Adipocyte (in vitro differentiated cells): ENCODE data around the gene ANK3.
A peak's percentile ranks its signal among the peaks of the same experiment; 100 is the strongest.

ENCODE experiments used
- DNase-seq: peaks from one replicate; pipeline ENCODE4 v3.0.0-alpha.2; 2015; ENCODE audit warnings: low read depth
- H3K27me3 ChIP-seq: replicated peaks from 2 replicates; pipeline ENCODE4 v1.7.0; 2013; ENCODE audit warnings: mild to moderate bottlenecking, low read length, moderate library complexity; ENCODE audit not compliant: control insufficient read depth, insufficient read depth
- H3K36me3 ChIP-seq: 2 replicates; pipeline ENCODE4 v1.7.0; 2013; ENCODE audit warnings: low read length, mild to moderate bottlenecking, moderate library complexity; ENCODE audit not compliant: control insufficient read depth, insufficient read depth, severe bottlenecking
- H3K4me1 ChIP-seq: 2 replicates; pipeline ENCODE4 v1.7.0; 2013; ENCODE audit warnings: mild to moderate bottlenecking, low read length, moderate library complexity; ENCODE audit not compliant: control insufficient read depth, insufficient read depth
- H3K4me3 ChIP-seq: 2 replicates; pipeline ENCODE4 v1.7.0; 2013; ENCODE audit warnings: mild to moderate bottlenecking, low read length, moderate library complexity
- H3K9ac ChIP-seq: 2 replicates; pipeline ENCODE4 v1.7.0; 2013; ENCODE audit warnings: mild to moderate bottlenecking, low read length, moderate library complexity
- H3K9me3 ChIP-seq: 2 replicates; pipeline ENCODE4 v1.7.0; 2013; ENCODE audit warnings: mild to moderate bottlenecking, low read length, moderate library complexity; ENCODE audit not compliant: control insufficient read depth

ANK3 gene

DNA sequence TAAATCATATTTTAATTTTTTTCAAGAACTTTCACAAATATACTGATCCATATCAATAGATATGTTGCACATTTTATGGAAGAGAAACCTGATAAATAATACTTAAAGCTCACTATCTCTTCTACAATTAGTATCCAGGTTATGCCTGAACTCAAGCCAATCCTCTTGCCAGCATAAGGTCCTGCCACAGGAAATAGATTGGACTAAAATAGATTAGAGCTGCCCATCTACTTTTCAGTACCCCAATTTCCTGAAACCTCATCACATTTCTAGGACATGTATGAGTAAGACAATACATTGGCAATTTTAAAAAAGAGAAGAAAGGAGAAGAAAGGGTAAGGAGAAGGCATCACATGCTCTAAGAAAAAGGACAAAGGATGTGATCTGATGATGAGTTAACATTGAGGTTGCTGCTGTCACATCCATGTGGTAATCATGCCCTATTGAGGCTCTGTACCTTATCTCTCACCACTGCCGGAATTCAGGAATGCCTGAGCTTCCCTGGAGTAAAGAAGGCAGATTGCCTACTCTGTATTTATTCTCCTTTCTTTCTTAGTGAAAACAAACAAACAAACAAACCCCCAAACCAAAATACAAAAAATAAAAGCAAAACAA, 199.7 kb downstream of the ANK3 start:
- Histone ChIP-seq H3K9ac (no peak overlapping the region), H3K27me3 (no peaks in the 10 kb centered on the region), H3K4me3 (no peak overlapping the region), H3K4me1 (peaks cover 19% of the 10 kb centered on the region), H3K36me3 (no peaks in the 10 kb centered on the region), H3K9me3 (peaks cover 7% of the 10 kb centered on the region)
- no peak for DNase-seq

DNA sequence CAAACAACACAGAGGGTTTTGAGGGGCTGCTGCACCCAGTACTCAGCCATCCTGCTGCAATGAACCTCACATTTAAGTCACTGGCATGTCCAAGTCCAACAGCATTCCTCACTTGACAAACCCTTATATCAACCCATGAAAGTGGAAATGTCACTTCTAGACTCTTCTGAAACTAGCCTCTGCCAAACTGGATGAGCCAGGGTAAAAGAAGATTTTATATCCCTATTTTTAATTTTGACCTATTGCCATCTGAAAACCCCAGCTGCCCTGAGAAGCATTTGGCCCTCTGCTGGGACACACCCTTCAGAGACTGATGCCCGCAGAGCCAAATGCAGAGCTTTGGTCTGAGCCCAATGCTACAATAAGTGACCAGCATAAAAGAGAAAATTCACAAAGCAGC, 201.1 kb downstream of the ANK3 start:
- H3K4me1 ChIP-seq = peaks cover 27% of the 10 kb centered on the region
- no peaks in the 10 kb centered on the region for H3K36me3 ChIP-seq
- no peak overlapping the region for H3K4me3 ChIP-seq
- H3K9me3 ChIP-seq = peaks cover 7% of the 10 kb centered on the region
- no peak overlapping the region for H3K9ac ChIP-seq
- no peaks in the 10 kb centered on the region for H3K27me3 ChIP-seq
- DNase-seq = no peak

DNA sequence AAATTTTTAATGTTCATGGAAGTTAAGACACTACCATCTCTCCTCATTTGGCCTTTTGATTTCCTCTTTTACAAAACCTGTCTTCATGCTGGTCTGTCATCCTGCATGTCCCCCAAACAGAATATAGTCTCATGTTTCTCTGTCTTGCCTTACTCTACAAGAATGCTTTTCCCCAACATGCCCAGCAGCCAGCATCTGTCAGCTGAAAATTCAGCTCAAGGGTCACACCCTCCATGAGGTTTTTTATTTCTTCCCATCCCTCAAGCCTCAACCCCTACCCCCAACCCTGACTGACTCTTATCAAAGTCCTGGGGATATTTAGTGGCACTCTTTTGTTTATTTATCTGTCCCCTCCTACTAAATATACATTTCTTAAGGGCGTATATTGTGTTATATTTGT, 202.0 kb downstream of the ANK3 start:
- peaks cover 7% of the 10 kb centered on the region for H3K9me3 ChIP-seq
- peaks cover 30% of the 10 kb centered on the region for H3K4me1 ChIP-seq
- H3K27me3 ChIP-seq = no peaks in the 10 kb centered on the region
- H3K9ac ChIP-seq = no peak overlapping the region
- no peak overlapping the region for H3K4me3 ChIP-seq
- no peak for DNase-seq
- no peaks in the 10 kb centered on the region for H3K36me3 ChIP-seq

- Histone ChIP-seq H3K9me3 (peaks cover 7% of the 10 kb centered on the region), H3K4me3 (peak overlapping the region; percentile 45), H3K9ac (no peak overlapping the region), H3K36me3 (no peaks in the 10 kb centered on the region), H3K27me3 (no peaks in the 10 kb centered on the region), H3K4me1 (peaks cover 37% of the 10 kb centered on the region)
- no peak for DNase-seq
These were observed 203.2 kb downstream of the ANK3 start for GRCh38 chr10:60186315-60187071.

DNA sequence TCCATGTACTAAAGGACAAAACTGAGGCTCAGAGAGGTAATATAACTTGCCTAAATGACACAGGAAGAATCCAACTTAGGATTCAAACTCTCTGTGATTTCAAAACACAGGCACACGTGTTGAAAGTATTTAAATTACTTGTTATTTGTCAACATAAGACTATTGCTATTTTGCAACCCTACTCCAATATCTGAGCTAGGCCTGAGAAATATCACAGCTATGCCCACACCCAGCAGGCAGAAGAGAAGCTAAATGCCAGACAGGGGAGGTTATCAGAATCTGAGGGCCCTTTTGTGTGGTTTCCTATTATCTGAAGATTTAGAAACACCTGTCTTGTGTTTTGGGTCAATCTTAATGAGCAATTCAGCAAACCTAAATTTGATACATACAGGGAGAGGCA, 204.3 kb downstream of the ANK3 start:
- peaks cover 37% of the 10 kb centered on the region for H3K4me1 ChIP-seq
- peaks cover under 1% of the 10 kb centered on the region for H3K9me3 ChIP-seq
- H3K27me3 ChIP-seq = no peaks in the 10 kb centered on the region
- H3K9ac ChIP-seq = no peak overlapping the region
- DNase-seq = peak; percentile 13
- H3K4me3 ChIP-seq = no peak overlapping the region
- no peaks in the 10 kb centered on the region for H3K36me3 ChIP-seq

DNA sequence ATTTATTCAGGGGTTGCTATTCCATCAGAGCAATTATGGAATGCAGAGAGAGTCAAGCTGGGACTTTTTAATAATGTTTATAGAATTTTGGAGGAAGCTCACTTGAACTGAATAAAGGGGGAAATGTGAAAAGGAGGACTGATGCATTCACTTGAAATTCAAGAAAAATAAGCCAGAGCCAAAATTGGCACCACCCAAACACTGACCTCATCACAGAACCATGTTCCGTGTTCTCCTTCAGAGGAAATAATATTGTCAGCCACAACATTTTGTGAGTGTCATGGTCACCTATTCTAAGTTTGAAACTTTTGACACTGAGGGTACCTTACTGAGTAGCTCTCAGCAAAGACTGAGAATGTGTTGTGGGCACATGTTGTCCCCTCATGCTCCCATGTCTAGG, 207.0 kb downstream of the ANK3 start:
- Histone ChIP-seq H3K9ac (no peak overlapping the region), H3K36me3 (no peaks in the 10 kb centered on the region), H3K27me3 (no peaks in the 10 kb centered on the region), H3K4me1 (peaks cover 37% of the 10 kb centered on the region), H3K9me3 (no peaks in the 10 kb centered on the region), H3K4me3 (no peak overlapping the region)
- peak; percentile 53 for DNase-seq

GRCh38 chr10:60176925-60177324, 212.8 kb downstream of the ANK3 start:
- no peaks in the 10 kb centered on the region for H3K36me3 ChIP-seq
- H3K9me3 ChIP-seq = no peaks in the 10 kb centered on the region
- no peaks in the 10 kb centered on the region for H3K4me1 ChIP-seq
- H3K27me3 ChIP-seq = no peaks in the 10 kb centered on the region
- DNase-seq = no peak
- no peak overlapping the region for H3K4me3 ChIP-seq
- H3K9ac ChIP-seq = no peak overlapping the region

- H3K9ac ChIP-seq = no peak overlapping the region
- H3K9me3 ChIP-seq = no peaks in the 10 kb centered on the region
- H3K4me1 ChIP-seq = peaks cover 4% of the 10 kb centered on the region
- no peak overlapping the region for H3K4me3 ChIP-seq
- no peaks in the 10 kb centered on the region for H3K27me3 ChIP-seq
- peak; percentile 10 for DNase-seq
- no peaks in the 10 kb centered on the region for H3K36me3 ChIP-seq
These were observed 214.2 kb downstream of the ANK3 start for GRCh38 chr10:60175441-60175971.

DNA sequence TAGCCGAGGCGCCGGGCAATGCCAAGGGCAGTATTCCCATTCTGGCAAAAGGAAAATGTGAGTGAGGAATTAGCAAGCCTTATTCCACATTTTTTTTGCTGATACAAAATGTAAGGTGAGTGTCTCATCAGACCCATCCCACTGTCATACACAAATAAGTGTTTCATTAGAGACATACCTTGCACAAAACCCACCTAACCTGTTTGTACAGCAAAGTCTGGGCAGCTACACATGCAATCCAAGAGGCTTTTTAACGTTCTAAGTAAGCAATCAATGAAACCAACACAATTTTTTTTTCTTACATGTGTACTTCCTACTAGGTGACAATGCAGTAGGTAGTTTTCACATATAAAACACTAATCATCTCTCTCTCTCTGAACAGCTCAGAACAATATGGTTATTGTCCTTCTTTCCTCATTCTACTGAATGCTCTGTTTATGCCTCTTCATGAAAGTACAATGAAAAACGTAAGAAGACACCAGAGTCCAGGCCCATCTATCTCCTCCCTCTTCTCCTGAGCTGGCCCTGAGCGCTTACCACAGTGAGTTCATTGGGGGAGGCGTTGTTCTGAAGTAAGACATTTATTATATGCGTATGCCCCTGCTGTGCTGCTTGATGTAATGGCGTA, 217.2 kb downstream of the ANK3 start:
- Histone ChIP-seq H3K4me1 (peaks cover 4% of the 10 kb centered on the region), H3K36me3 (no peaks in the 10 kb centered on the region), H3K4me3 (no peak overlapping the region), H3K9ac (no peak overlapping the region), H3K9me3 (no peaks in the 10 kb centered on the region), H3K27me3 (no peaks in the 10 kb centered on the region)
- no peak for DNase-seq

DNA sequence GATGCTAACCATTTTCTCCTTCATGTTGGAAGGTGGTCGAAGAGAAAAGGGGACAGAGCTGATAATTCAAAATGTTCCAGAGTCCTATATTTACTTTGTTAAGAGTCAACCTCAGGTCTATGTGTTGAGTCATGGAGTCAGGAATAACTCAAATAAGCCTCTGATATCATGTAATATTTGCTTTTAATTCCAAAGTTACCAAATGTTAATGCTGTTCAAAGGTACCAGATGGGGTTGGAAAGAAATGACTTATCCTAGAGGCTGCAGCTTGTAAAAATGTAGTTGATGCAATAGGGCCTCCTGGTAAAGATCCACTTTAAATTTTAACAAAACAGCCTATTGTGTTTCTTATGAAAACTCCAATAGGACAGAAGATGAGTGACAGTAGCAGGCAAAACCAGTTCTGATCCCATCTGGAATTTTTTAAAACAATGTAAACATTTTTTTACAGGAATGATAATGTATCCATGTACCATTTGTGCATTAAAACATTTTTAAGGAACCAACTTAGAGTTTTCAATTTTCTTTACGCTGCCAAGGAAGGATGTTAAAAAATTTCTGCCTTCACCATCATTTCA, 218.2 kb downstream of the ANK3 start:
- no peak for DNase-seq
- H3K36me3 ChIP-seq = no peaks in the 10 kb centered on the region
- peaks cover 9% of the 10 kb centered on the region for H3K4me1 ChIP-seq
- H3K27me3 ChIP-seq = no peaks in the 10 kb centered on the region
- no peak overlapping the region for H3K9ac ChIP-seq
- no peak overlapping the region for H3K4me3 ChIP-seq
- H3K9me3 ChIP-seq = no peaks in the 10 kb centered on the region

GRCh38 chr10:60170250-60170649, 219.4 kb downstream of the ANK3 start:
- DNase-seq = no peak
- no peaks in the 10 kb centered on the region for H3K27me3 ChIP-seq
- peaks cover 9% of the 10 kb centered on the region for H3K4me1 ChIP-seq
- no peaks in the 10 kb centered on the region for H3K36me3 ChIP-seq
- no peak overlapping the region for H3K4me3 ChIP-seq
- H3K9me3 ChIP-seq = no peaks in the 10 kb centered on the region
- H3K9ac ChIP-seq = no peak overlapping the region
